ENCODE results near the gene SECISBP2L.

DNA sequence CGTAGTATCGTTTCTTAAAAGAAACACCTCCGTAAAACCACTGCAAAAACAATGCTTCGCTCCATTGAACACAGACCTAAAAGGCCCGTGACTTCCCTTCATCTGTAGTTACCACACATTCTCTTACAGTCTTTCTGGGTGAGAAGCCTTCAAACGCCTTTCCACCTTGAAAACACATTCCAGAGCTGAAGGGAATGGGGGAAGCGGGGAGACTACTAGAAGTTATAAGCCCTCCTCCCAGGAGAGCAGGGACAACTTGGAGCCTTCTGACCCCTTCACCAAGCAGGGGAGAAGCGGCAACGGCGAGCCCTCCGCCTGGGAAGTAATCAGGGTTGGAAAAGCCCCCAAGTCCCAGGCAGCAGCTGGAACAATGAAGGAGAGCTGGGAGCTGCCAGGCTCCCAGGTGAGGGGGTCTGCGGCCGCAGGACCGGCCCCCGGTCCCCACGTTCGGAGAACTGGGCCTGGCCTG is 461 bp downstream of the SECISBP2L start:
- TF ChIP-seq, protein P1, sequence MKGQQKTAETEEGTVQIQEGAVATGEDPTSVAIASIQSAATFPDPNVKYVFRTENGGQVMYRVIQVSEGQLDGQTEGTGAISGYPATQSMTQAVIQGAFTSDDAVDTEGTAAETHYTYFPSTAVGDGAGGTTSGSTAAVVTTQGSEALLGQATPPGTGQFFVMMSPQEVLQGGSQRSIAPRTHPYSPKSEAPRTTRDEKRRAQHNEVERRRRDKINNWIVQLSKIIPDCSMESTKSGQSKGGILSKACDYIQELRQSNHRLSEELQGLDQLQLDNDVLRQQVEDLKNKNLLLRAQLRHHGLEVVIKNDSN (IDR thresholded peaks at IDR 0.05): no peak
- TF ChIP-seq TEAD4 (IDR thresholded peaks at IDR 0.05) (no peak), CEBPB (IDR thresholded peaks at IDR 0.05) (no peak)
